IMR-90 (cell line): Measurements from ENCODE around the gene XPR1. TPM values are rescaled to one million over a fixed set of nuclear protein-coding genes. Genes with fewer than 3 reads are reported as not detected.

Experiments used
- ATAC-seq: fragments of 200-7000 bp; cut with Tn5 transposase; 2 replicates; pipeline ENCODE4 v1.9.1; 2020; ENCODE audit warnings: low read depth, mild to moderate bottlenecking, moderate library complexity
- BruUV-seq: library from RNA; stranded (reverse); fragments of 400-500 nt; replicated peaks from 2 replicates; lab custom pipeline; 2021; lab: Mats Ljungman, UMichigan
- CTCF ChIA-PET: fragments of 300-600 bp; formaldehyde crosslinking; extraction: SDS; loops from one replicate; lab custom pipeline; 2021; ENCODE audit warnings: antibody characterized with exemption; lab: Yijun Ruan, JAX
- POLR2A ChIA-PET: fragments of 300-600 bp; sonication (Branson Sonifier 250); formaldehyde crosslinking; loops from one replicate; lab custom pipeline; 2022; ENCODE audit warnings: antibody characterized with exemption; ENCODE audit not compliant: unreplicated experiment; lab: Charles Lee
- DNase-seq: peaks from one replicate; pipeline ENCODE4 v3.0.0; 2013
- H2AFZ ChIP-seq: replicated peaks from 2 replicates; pipeline ENCODE3; 2013; ENCODE audit warnings: low read length, mild to moderate bottlenecking; ENCODE audit not compliant: poor library complexity
- H2AK5ac ChIP-seq: 2 replicates; pipeline ENCODE4 v1.6.1; 2013; ENCODE audit warnings: low read depth, low read length, inconsistent platforms
- H2AK9ac ChIP-seq: replicated peaks from 2 replicates; pipeline ENCODE3; 2013; ENCODE audit warnings: mild to moderate bottlenecking, low read depth, low read length, moderate library complexity; ENCODE audit not compliant: poor library complexity
- H2BK120ac ChIP-seq: 2 replicates; pipeline ENCODE4 v1.6.1; 2013; ENCODE audit warnings: low read depth, low read length, inconsistent platforms
- H2BK15ac ChIP-seq: 3 replicates; pipeline ENCODE4 v1.6.1; 2013; ENCODE audit warnings: low read depth, low read length, inconsistent platforms
- H2BK20ac ChIP-seq: 2 replicates; pipeline ENCODE4 v1.6.1; 2013; ENCODE audit warnings: low read depth, mild to moderate bottlenecking, inconsistent platforms, low read length, moderate library complexity
- H2BK5ac ChIP-seq: 2 replicates; pipeline ENCODE4 v1.6.1; 2013; ENCODE audit warnings: mild to moderate bottlenecking, low read depth, low read length, inconsistent platforms; ENCODE audit not compliant: poor library complexity, severe bottlenecking
- H3K14ac ChIP-seq: replicated peaks from 2 replicates; pipeline ENCODE4 v1.6.1; 2013; ENCODE audit warnings: low read depth, low read length, inconsistent platforms
- H3K18ac ChIP-seq: 2 replicates; pipeline ENCODE4 v1.6.1; 2013; ENCODE audit warnings: low read depth, low read length, control low read depth
- H3K23ac ChIP-seq: 2 replicates; pipeline ENCODE4 v1.6.1; 2013; ENCODE audit warnings: low read depth, low read length, inconsistent platforms
- H3K27ac ChIP-seq: 2 replicates; pipeline ENCODE4 v1.5.1; 2013; ENCODE audit warnings: mild to moderate bottlenecking, control low read depth, low read length; ENCODE audit not compliant: insufficient read depth
- H3K27me3 ChIP-seq: 2 replicates; pipeline ENCODE4 v1.6.1; 2013; ENCODE audit warnings: low read length; ENCODE audit not compliant: control insufficient read depth, insufficient read depth
- H3K36me3 ChIP-seq: 2 replicates; pipeline ENCODE4 v1.6.1; 2013; ENCODE audit warnings: low read length, mixed read lengths; ENCODE audit not compliant: control insufficient read depth, insufficient read depth
- H3K4ac ChIP-seq: 2 replicates; pipeline ENCODE4 v1.6.1; 2013; ENCODE audit warnings: low read depth, low read length, inconsistent platforms
- H3K4me1 ChIP-seq: 2 replicates; pipeline ENCODE4 v1.6.1; 2013; ENCODE audit warnings: low read length, mixed read lengths; ENCODE audit not compliant: control insufficient read depth, insufficient read depth
- H3K4me2 ChIP-seq: 2 replicates; pipeline ENCODE4 v1.6.1; 2013; ENCODE audit warnings: low read depth, mild to moderate bottlenecking, control low read depth, low read length, moderate library complexity
- H3K4me3 ChIP-seq: 2 replicates; pipeline ENCODE4 v1.5.1; 2013; ENCODE audit warnings: low read depth, mild to moderate bottlenecking, control low read depth, low read length, moderate library complexity; ENCODE audit not compliant: insufficient read depth
- H3K56ac ChIP-seq: 2 replicates; pipeline ENCODE4 v1.6.1; 2013; ENCODE audit warnings: low read length, inconsistent platforms; ENCODE audit not compliant: insufficient read depth; ENCODE audit errors: extremely low read depth
- H3K79me1 ChIP-seq, 2 experiments: 2 replicates each; pipeline ENCODE4 v1.6.1; 2013; ENCODE audit warnings: low read length in 2 of 2, inconsistent platforms in 1 of 2, low read depth in 1 of 2
- H3K9ac ChIP-seq: 2 replicates; pipeline ENCODE4 v1.6.1; 2013; ENCODE audit warnings: low read depth, low read length, control low read depth
- H3K9me1 ChIP-seq: 2 replicates; pipeline ENCODE4 v1.6.1; 2013; ENCODE audit warnings: low read length, inconsistent platforms; ENCODE audit not compliant: insufficient read depth
- H3K9me3 ChIP-seq: 2 replicates; pipeline ENCODE4 v1.6.1; 2013; ENCODE audit warnings: low read length; ENCODE audit not compliant: control insufficient read depth, insufficient read depth
- H4K20me1 ChIP-seq: 2 replicates; pipeline ENCODE4 v1.6.1; 2013; ENCODE audit warnings: low read length, inconsistent platforms; ENCODE audit not compliant: insufficient read depth
- H4K5ac ChIP-seq: 2 replicates; pipeline ENCODE4 v1.6.1; 2013; ENCODE audit warnings: mild to moderate bottlenecking, low read depth, low read length, control low read depth
- H4K8ac ChIP-seq, 2 experiments: 2 replicates each; pipeline ENCODE4 v1.6.1; 2013; ENCODE audit warnings: low read depth in 2 of 2, low read length in 2 of 2, control low read depth in 1 of 2, inconsistent platforms in 1 of 2
- H4K91ac ChIP-seq: 2 replicates; pipeline ENCODE4 v1.6.1; 2013; ENCODE audit warnings: low read depth, low read length, inconsistent platforms; ENCODE audit not compliant: insufficient read depth
- CTCF ChIP-seq: conservative IDR thresholded peaks from 2 replicates; pipeline ENCODE4 v1.5.1; 2012; ENCODE audit warnings: mild to moderate bottlenecking, low read depth, low read length, improper control_type of control experiment
- FOS ChIP-seq: fragments of 150-350 bp; IDR thresholded peaks from 2 replicates; pipeline ENCODE4 v1.6.1; 2016; ENCODE audit warnings: low read depth, low read length
- MAZ ChIP-seq: IDR thresholded peaks from 2 replicates; pipeline ENCODE4 v1.6.1; 2012; ENCODE audit warnings: low read depth, mild to moderate bottlenecking, low read length, improper control_type of control experiment, moderate library complexity, borderline replicate concordance
- MXI1 ChIP-seq: IDR thresholded peaks from 2 replicates; pipeline ENCODE4 v1.6.1; 2012; ENCODE audit warnings: low read depth, mild to moderate bottlenecking, low read length, moderate library complexity, borderline replicate concordance
- NFE2L2 ChIP-seq: fragments of 150-350 bp; IDR thresholded peaks from 2 replicates; pipeline ENCODE4 v1.6.1; 2016; ENCODE audit warnings: low read depth, mild to moderate bottlenecking, low read length
- WGBS, 2 experiments: methylation state at CpG; one replicate each; pipeline versions ENCODE4 v1.1.5 to v1.1.7; 2013; ENCODE audit warnings: missing lambda C conversion rate in 2 of 2; ENCODE audit not compliant: insufficient read length in 1 of 2; ENCODE audit errors: extremely low coverage in 2 of 2; 5-methylcytosine and 5-hydroxymethylcytosine counted together
- dilution Hi-C: fragments of 300-500 bp; cut with HindIII; formaldehyde crosslinking; loops from one replicate; pipeline ENCODE4 v1.14.3; 2018; ENCODE audit warnings: low sequenced_read_pairs; ENCODE audit not compliant: unreplicated experiment
- in situ Hi-C: fragments of 300-500 bp; cut with MboI; formaldehyde crosslinking; loops from 3 replicates; pipeline ENCODE4 v1.14.3; 2019; ENCODE audit warnings: low sequenced_read_pairs, inconsistent platforms, mixed read lengths
- intact Hi-C: fragments of 100-400 bp; cut with micrococcal nuclease; formaldehyde crosslinking; loops from 2 replicates; pipeline ENCODE4 v1.10.0; 2022
- polyA plus RNA-seq, 3 experiments: library from polyadenylated mRNA; depleted of rRNA; stranded (reverse); fragments of >200 nt; gene quantifications; 2 replicates each; pipeline ENCODE4 v1.2.3, GENCODE V29; 2012; ENCODE audit warnings: low replicate concordance in 1 of 3
- total RNA-seq: library from RNA; depleted of rRNA; stranded (reverse); fragments of >200 nt; gene quantifications from 2 replicates; pipeline ENCODE4 v1.2.3, GENCODE V29; 2012
- TF ChIP-seq, protein P1 (sequence below): fragments of 150-350 bp; IDR thresholded peaks from 2 replicates; pipeline ENCODE4 v1.6.1; 2017; ENCODE audit warnings: mild to moderate bottlenecking, antibody characterized with exemption, low read length, low read depth

XPR1 gene
- total and polyA plus RNA-seq, 2 of the 4 experiments (the other 2 are of a cell fraction) = 11.8 to 25.1 TPM

DNA sequence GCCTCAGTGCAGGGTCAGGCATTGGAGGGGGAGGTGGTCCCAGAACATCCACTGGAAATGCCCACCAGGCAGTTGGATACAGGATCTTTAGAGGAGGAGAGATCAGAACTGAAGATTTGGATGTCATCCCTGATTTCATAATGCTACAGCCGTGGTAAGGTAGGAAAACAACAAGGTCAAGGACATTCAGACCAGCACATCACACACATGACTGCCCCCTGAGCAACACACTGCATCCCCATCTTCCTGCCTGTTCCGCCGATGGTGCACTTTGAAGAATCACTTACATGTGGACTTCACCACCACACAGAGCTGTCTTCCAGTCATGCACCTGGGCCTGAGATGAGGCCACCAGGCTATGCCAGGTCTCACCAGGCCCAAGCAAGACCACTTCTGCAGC lies 297.6 kb downstream of the XPR1 start:
- CTCF ChIA-PET = no interaction called here
- dilution Hi-C loops = no loop called here

More for the DNA sequence above, 297.6 kb downstream of the XPR1 start:
- in situ Hi-C loops (no loop called here), intact Hi-C loops (no loop called here)
- Histone ChIP-seq H3K9ac (no peak overlapping the region), H3K27ac (no peak overlapping the region), H3K4me3 (no peak overlapping the region), H4K8ac (no peak overlapping the region), H3K18ac (no peak overlapping the region), H3K9me1 (0 out of 2 replicates have a peak, but pooled peaks cover 5% of the 10 kb centered on the region), H4K20me1 (peaks cover 9% of the 10 kb centered on the region; the same call in 1 of the 2 replicates), H4K91ac (no peak overlapping the region), H2AK5ac (no peak overlapping the region), H2AFZ (no peak overlapping the region), H3K4ac (no peak overlapping the region), H3K9me3 (no peaks in the 10 kb centered on the region), H3K4me2 (no peak overlapping the region), H2BK15ac (no peak overlapping the region), H2BK5ac (no peak overlapping the region), H3K36me3 (peaks cover 12% of the 10 kb centered on the region; the same call in 1 of the 2 replicates), H3K23ac (no peak overlapping the region), H2BK120ac (no peak overlapping the region), H3K27me3 (no peaks in the 10 kb centered on the region), H4K5ac (no peak overlapping the region), H2BK20ac (no peak overlapping the region), H2AK9ac (no peak overlapping the region), H3K79me1 (peaks cover 0 to 2% of the 10 kb centered on the region in 2 experiments; a peak in 1 of 4 replicates), H3K56ac (no peak overlapping the region), H3K4me1 (peaks cover 14% of the 10 kb centered on the region), H3K14ac (no peak overlapping the region)
- ATAC-seq (no peak), DNase-seq (no peak)
- WGBS, 2 experiments = no CpG with 5 or more reads among the region's 3 CpGs
- no TSS peak for BruUV-seq
- POLR2A ChIA-PET = no interaction called here
- TF ChIP-seq MAZ = no peak
- TF ChIP-seq NFE2L2 = no peak
- TF ChIP-seq, protein P1, sequence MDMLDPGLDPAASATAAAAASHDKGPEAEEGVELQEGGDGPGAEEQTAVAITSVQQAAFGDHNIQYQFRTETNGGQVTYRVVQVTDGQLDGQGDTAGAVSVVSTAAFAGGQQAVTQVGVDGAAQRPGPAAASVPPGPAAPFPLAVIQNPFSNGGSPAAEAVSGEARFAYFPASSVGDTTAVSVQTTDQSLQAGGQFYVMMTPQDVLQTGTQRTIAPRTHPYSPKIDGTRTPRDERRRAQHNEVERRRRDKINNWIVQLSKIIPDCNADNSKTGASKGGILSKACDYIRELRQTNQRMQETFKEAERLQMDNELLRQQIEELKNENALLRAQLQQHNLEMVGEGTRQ = no peak
- no peak for TF ChIP-seq CTCF
- TF ChIP-seq MXI1 = no peak
- TF ChIP-seq FOS = no peak
